COLO829 (cell line): Measurements from ENCODE around the gene KCNE2.
A peak's percentile ranks its signal among the peaks of the same experiment; 100 is the strongest.

Source experiments
- DNase-seq: peaks from one replicate; pipeline ENCODE4 v3.0.0; 2012; ENCODE audit warnings: low spot score

KCNE2 gene

GRCh38 chr21:34363733-34364132 lies at the start of gene KCNE2:
KCNE2 (plus strand) TSS chr21:34364006; CDS start chr21:34370479, 6,473 bp downstream.
- DNase-seq = no peak

- DNase-seq = no peak
These were observed 44.2 kb upstream of the KCNE2 start for GRCh38 chr21:34319585-34319984.

- no peak for DNase-seq
These were observed 43.8 kb upstream of the KCNE2 start for GRCh38 chr21:34320011-34320410.

GRCh38 chr21:34330055-34330454 lies 33.8 kb upstream of the KCNE2 start:
- no peak for DNase-seq

GRCh38 chr21:34331726-34332125 lies 32.1 kb upstream of the KCNE2 start:
- no peak for DNase-seq

GRCh38 chr21:34332347-34332746 lies 31.5 kb upstream of the KCNE2 start:
- DNase-seq = no peak

GRCh38 chr21:34333121-34333739 lies 30.6 kb upstream of the KCNE2 start:
- DNase-seq = peak; percentile 67

- DNase-seq = no peak
These were observed 28.5 kb upstream of the KCNE2 start for GRCh38 chr21:34335316-34335715.

- no peak for DNase-seq
These were observed 27.6 kb upstream of the KCNE2 start for GRCh38 chr21:34336245-34336644.

GRCh38 chr21:34336756-34337391 lies 26.9 kb upstream of the KCNE2 start:
- no peak for DNase-seq

- no peak for DNase-seq
These were observed 26.1 kb upstream of the KCNE2 start for GRCh38 chr21:34337741-34338140.

GRCh38 chr21:34338226-34338625 lies 25.6 kb upstream of the KCNE2 start:
- no peak for DNase-seq

- DNase-seq = no peak
These were observed 23.7 kb upstream of the KCNE2 start for GRCh38 chr21:34340061-34340460.

GRCh38 chr21:34342476-34342875 lies 21.3 kb upstream of the KCNE2 start:
- no peak for DNase-seq

GRCh38 chr21:34343347-34343746 lies 20.5 kb upstream of the KCNE2 start:
- DNase-seq = no peak

- no peak for DNase-seq
These were observed 19.9 kb upstream of the KCNE2 start for GRCh38 chr21:34343838-34344381.

- no peak for DNase-seq
These were observed 19.2 kb upstream of the KCNE2 start for GRCh38 chr21:34344584-34344983.

- no peak for DNase-seq
These were observed 18.5 kb upstream of the KCNE2 start for GRCh38 chr21:34345091-34345871.

GRCh38 chr21:34345892-34346291 lies 17.9 kb upstream of the KCNE2 start:
- DNase-seq = no peak

- DNase-seq = no peak
These were observed 14.8 kb upstream of the KCNE2 start for GRCh38 chr21:34348890-34349519.

- DNase-seq = peak; percentile 35
These were observed 12.0 kb upstream of the KCNE2 start for GRCh38 chr21:34351786-34352241.

GRCh38 chr21:34352556-34352955 lies 11.2 kb upstream of the KCNE2 start:
- DNase-seq = no peak
